GM12873 (cell line): ENCODE data around the gene PVRIG.

Experiments used
- TF ChIP-seq, protein P1 (sequence below): IDR thresholded peaks from 2 replicates; pipeline ENCODE4 v1.5.1; 2012; ENCODE audit warnings: low read depth, mild to moderate bottlenecking, moderate library complexity, low read length, control low read depth; ENCODE audit not compliant: insufficient read depth; ENCODE audit errors: missing control alignments

The PVRIG gene

DNA sequence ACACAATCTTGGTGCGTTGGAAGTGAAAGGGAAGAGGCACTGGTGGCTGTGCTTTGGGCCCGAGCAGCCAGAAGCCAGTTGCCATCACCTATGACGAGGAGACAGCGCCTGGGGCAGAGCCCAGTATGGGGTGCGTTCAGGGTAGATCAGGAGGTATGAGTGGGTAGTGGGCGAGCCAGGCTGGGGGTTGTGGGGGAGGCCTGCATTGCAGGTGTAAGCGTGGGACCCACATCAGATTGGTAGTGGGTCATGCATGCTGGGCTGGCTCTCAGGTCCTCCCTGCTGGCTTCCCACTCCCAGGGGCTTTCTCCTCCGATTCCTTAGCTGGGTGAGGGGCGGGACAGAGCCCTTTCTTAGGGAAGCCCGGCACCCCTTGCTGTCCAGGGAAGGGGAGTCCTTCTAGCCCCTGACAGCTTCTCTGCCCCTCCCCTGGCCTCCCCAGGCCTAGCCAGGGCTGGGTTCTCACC lies 445 bp upstream of the PVRIG start:
- TF ChIP-seq, protein P1, sequence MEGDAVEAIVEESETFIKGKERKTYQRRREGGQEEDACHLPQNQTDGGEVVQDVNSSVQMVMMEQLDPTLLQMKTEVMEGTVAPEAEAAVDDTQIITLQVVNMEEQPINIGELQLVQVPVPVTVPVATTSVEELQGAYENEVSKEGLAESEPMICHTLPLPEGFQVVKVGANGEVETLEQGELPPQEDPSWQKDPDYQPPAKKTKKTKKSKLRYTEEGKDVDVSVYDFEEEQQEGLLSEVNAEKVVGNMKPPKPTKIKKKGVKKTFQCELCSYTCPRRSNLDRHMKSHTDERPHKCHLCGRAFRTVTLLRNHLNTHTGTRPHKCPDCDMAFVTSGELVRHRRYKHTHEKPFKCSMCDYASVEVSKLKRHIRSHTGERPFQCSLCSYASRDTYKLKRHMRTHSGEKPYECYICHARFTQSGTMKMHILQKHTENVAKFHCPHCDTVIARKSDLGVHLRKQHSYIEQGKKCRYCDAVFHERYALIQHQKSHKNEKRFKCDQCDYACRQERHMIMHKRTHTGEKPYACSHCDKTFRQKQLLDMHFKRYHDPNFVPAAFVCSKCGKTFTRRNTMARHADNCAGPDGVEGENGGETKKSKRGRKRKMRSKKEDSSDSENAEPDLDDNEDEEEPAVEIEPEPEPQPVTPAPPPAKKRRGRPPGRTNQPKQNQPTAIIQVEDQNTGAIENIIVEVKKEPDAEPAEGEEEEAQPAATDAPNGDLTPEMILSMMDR, result no peak

DNA sequence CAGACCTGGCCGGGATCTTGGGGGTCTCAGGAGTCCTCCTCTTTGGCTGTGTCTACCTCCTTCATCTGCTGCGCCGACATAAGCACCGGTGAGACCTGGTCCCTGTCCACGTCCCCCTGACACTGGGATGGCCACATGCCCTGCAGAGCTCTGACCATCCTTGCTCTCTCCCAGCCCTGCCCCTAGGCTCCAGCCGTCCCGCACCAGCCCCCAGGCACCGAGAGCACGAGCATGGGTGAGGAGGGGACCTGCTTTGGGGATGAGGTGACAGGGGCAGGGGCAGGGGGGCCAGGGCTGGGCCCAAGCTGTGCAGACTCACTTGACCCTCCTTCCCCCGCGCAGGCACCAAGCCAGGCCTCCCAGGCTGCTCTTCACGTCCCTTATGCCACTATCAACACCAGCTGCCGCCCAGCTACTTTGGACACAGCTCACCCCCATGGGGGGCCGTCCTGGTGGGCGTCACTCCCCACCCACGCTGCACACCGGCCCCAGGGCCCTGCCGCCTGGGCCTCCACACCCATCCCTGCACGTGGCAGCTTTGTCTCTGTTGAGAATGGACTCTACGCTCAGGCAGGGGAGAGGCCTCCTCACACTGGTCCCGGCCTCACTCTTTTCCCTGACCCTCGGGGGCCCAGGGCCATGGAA lies 959 bp downstream of the PVRIG start:
- TF ChIP-seq, protein P1, result no peak

DNA sequence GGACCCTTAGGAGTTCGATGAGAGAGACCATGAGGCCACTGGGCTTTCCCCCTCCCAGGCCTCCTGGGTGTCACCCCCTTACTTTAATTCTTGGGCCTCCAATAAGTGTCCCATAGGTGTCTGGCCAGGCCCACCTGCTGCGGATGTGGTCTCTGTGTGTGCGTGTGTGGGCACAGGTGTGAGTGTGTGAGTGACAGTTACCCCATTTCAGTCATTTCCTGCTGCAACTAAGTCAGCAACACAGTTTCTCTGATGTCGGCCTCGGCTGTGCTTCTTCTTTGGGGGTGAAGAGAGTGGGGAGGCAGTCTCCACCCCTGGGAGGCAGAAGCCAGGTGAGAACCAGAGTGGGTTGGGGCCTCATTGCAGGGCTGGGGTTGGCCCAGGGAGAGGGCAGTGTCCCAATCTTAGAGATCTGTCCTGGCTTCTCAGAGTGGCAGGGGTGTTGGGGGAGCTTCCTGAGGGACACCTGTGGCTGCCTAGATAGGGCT lies 1.5 kb downstream of the PVRIG start:
- TF ChIP-seq, protein P1, result no peak

DNA sequence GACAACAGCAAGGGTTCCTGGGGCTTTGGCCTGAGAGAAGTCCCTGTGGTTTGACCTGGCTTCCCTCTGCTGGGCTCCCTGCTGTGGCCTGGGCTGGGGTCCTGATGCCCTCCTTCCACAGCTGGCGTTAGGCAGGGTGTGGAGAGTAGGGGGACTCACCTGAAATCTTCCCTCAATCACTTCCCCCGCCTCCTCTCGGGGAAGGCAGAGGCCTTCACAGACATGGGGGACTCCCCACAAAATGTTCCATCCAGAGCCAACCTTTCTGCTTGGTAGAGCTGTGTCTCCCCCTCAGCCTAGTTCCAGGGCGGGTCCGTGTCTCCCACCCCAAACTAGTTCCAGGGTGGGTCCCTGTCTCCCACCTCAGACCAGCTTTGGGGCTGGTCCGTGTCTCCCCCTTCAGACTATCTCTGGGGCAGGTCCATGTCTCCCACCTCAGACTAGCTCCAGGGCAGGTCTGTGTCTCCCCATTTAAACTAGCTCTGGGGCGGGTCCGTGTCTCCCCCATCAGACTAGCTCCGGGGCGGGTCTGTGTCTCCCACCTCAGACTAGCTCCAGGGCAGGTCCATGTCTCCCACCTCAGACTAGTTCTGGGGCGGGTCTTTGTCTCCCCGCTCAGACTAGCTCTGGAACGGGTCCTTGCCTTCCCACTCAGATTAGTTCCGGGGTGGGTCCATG lies 2.2 kb downstream of the PVRIG start:
- TF ChIP-seq, protein P1, result no peak

DNA sequence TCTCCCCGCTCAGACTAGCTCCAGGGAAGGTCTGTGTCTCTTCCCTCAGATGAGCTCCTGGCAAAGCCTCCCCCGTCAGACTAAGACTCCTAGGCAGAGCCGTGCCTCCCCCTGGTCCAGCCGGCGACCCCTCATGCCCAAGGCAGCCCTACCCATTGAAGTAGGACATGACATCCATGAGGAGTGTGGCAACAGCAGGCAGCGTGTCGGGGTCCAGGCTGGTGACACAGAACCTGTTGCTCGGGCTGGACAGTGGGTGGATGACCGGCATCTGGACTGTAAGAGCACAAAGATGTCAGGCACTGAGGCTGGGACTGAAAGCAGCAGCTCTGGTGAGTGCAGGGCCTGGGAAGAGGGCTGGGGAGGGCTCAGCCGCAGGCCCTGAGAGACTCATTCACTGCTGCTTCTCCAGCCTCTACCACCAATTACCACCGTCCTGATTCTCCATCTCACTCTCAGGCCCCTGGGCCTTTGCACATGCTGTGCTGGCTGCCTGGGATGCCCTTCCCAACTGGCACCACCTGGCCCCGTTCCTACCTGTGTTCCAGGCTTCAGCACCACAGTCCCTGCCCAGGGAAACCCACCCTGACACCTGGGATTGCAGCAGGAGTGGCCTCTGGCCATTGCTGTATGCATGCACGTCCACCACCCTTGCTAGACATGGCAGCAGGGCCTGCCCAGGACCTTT lies 2.8 kb downstream of the PVRIG start:
- TF ChIP-seq, protein P1, result no peak

DNA sequence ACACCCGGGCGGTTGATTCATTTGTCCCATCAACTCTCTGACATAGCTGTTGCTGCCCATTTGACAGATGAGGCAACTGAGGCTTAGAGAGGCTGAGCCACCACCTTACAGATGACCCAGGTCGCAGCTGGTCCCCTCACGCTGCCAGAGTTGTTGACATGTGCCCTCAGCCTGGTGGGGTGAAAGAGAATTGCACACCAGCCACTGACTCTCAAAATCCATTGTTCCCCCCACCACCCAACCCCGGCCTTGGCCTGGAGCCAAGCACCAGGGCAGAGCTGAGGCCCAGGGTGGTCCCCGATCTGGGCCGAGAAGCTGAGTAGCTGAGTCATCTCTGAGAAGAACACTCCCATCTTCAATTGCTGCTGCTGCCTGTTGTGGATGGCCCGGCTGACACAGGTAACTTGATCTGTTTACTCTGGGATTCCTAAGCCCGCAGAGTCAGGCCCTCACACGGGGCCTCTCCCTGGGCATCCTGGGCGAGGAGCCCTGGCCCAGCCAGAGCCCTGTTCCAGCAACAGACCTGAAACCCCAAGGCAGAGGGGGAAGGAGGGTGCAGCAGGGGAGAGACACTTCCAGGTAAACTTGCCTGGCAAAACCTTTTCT lies 27.5 kb downstream of the PVRIG start:
- TF ChIP-seq, protein P1, result no peak

DNA sequence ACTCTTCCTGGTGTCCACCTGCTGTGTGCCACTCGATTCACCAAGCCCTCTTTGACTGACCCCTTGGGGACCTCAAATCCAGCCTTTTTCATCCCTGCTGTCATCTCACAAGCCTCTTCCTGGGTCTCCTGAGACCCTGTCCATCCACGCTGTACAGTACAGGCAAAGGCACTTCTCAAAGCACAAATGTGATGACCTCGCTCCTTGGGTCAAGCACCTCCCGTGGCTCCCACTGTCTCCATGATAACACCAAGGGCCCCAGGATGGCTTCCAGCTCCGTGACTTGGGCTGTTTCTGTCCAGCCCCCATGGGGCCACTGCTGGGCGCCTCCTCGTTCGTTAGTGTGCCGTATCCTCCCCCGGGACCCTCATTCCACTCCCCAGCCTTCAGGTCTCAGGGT lies 28.7 kb downstream of the PVRIG start:
- TF ChIP-seq, protein P1, result no peak
